ENCODE measurements around the gene STARD13.
"Not testable (repeated sequence)": the region's sequence is repeated elsewhere in the genome, so short reads cannot be mapped to it uniquely, and the experiment has no call there.

STARD13 gene

DNA sequence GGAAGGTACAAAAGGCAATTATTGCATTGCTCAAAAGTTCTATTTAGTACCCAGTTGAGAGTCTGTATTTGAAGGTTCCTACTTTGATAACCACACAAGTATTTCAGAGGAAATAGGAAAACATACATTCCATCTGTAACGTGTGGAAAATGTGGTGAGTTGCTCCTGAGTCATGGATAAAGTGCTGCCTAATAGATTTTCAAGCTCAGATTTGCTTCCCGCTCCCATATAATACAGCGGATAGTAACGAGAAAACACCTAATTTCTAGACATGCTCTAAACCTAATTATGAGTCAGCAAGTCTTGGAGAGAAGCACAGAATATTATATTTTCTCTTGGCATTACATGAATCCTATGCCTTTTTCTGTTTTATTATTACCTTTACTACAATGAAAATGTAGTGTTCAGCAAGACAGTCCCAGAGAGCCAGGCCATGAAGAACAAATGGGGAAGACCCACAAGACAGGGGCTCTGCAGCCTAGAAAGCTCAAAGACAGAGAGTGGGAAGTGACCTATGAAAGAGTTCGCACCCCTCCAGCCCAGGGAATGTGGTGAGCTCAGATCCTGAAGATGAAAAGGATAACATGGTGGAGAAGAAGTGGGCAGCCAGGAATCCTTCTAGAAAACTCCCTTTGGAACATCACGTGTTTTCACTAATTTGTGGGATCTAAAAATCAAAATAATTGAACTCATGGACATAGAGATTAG lies 116.1 kb downstream of the STARD13 start:
- DNase-seq = no peak

DNA sequence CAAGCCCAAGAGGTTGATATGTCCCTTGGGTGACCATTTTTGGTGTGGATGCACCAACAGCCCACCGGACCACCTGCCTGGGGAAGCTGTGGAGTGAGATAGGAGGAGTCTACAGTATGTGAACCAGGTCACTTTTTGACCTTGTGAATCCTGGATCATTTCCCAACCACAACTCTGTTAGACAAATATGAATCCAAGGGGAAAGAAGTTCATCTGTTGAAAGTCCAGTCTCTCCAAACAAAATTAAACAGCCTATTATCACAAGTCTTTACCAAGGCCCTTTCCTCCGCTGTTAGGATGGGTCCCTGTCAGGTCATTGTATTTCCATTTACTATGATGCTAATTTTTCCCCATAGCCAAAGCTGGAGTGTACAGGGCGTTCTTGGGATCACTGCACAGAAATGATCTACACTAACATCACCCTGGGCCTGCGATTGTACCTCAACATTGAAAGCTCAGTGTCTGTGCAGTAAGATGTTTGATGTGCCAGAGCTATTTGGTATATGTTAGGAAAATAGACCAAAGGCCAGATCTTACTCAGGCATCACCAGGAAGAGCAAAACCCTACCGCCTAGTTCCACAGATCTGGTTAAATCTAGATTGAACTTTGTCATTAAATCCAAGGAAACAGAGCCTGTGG lies 117.1 kb downstream of the STARD13 start:
- no peak for DNase-seq

DNA sequence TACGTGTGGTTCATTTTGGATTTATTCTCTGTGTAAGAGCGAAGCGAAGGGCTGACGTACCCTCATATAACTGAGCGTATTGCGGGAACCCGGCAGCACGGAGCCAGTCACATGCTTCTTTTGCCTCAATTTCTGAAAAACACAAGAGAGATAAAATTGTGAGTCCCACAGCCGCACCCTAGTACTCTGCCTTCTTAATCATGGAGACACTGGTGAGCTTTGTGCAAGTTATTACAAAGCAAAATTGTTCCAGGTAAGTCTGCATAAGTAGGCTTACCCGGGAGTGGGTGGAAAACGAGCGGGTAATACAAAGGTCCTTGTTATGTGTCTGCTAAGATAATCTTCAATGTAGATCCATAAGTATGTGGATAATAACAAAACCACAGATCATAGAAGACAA lies 118.1 kb downstream of the STARD13 start:
- no peak for DNase-seq

DNA sequence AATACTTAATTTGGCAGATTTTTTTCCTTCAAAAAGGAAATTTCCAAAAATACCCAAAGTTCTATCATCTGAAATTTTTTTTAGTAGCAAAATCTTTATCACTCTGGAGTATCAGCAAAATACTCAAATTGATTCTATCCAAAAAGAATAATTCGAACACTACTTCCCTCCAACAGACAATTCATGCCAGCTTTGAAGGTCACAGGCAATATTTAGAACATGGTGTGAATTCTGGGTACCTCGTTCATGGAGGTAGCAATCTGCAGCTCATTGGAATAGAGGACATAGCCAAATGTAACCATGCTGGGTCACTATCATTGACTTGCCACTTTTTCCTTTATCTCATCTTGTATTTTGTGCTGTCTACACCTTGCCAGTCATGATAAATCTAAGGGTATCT lies 119.8 kb downstream of the STARD13 start:
- DNase-seq = no peak

DNA sequence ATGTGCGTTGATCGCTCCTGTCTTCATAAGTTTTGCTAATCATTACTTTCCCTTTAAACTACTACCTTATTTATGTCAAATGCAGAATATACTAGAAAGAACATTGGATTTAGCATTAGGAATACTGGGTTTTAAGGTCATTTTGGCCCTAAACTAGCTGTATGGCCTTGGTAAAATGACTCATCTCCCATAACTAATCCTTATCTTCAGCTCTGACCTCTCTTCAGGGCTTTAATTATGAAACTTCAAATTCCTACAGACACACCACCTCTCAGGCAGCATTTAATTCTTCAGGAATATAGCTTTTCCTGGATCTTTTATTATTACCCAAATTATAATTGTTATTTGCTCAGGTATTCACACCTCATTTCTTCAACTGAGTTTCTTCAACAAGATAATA lies 121.2 kb downstream of the STARD13 start:
- no peak for DNase-seq

DNA sequence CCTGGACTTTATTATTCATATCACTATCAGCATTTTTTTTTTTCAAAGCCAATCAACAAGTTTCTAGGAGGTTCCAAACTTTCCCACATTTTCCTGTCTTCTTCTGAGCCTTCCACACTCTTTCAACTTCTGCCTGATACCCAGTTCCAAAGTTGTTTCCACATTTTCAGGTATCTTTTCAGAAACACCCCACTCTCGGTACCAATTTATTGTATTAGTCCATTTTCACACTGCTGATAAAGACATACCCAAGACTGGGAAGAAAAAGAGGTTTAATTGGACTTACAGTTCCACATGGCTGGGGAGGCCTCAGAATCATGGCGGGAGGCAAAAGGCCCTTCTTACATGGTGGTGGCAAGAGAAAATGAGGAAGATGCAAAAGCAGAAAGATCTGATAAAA lies 122.8 kb downstream of the STARD13 start:
- DNase-seq = not testable (repeated sequence)

DNA sequence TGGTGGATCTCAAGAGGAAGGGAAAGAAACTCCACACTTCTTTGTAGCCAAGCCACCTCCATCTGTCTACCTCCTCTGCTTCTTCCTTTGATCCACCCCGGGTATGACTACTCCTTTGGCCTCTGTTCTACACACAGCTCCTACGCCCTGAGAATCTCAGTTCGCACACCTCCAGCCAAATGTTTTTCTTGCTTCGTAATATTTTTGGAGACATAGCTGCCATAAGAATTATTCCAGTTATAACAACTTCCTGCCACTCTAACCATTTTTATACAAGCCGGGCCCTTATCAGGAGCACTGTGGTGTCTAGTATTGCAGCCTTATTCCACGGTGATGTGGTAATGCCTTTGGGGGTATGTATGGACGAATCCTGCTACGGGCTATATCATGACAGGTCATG lies 126.7 kb downstream of the STARD13 start:
- no peak for DNase-seq

DNA sequence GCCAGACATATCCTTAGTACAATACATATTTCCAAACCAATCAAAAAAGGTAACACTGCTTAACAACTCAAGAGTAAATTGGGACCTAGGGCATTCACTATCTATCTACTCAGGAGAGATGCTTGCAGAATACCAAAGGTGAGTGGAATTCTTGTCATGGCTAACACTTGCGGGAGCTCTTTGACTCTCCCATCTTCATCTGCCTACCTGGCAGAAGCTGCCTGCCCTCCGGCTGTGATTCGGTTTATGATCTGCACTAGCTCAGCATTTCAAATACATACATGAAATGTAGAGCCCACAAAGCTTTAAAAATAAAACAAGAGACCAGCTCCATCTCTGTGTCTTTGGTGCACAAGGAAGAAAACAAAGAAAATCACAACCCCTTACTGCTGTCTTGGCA lies 127.3 kb downstream of the STARD13 start:
- no peak for DNase-seq

DNA sequence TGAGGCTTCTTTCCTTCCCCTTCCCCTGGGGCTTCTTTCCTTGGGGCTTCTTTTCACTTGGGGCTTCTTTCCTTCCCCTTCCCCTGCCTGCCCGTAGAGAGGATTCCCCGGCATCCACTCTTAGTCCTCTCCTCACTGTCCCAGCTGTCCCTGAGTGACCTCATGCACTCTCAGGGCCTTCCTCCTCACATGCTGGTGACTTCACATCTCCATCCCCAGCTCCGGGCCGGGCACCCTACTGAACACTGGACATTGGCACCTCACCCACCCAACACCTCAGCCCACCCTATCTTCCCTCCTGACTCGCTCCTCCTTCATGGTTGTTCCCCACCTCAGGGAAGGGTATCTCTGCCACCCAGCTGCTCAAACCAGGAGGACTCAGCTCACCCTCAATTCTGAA lies 130.6 kb downstream of the STARD13 start:
- DNase-seq = no peak

DNA sequence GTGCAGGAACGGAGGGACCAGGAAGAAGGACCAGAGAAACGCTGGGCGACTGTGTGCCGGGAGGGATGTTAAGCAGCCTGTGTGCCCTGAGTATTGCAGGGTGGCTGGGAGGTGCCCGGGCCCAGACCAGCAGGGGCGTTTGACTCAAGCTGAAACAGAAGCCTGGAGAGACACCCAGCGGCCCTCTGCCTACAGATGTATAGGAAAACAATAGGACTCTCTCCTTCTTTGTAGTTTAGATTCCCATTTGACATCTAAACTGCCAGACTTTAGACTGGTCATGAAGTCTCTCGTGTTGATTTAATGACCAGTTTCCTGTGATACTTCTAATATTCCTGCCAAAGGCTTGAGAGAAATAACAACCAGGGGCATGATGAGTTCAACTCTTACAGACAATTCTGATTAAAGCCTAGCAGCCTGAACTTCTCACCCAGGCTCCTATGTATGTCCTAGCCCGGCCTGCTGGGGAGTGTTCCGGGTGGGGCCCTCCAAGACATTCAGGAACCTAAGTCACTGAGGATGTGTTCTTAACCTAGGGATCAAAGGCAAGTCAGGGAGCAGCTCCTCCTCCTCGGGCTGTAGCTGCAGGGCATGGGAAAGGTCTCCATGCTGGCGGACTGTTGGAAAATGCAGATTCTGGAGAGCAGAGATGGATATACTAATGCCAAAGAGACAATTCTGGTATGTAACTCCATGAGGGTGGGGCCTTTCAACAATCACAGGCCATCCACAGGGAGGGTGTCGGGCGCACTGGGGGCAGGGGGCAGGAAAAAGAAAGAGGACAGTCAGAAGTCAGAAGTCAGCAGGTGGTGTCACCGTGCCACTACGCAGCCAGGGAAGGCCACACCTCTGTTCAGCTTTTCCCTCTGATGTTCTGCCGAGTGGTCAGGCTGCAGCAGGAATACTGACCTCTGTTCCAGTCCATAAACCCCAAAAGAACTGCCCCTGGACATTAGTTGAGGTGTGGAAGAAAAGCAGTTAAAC lies 131.8 kb downstream of the STARD13 start:
- no peak for DNase-seq

DNA sequence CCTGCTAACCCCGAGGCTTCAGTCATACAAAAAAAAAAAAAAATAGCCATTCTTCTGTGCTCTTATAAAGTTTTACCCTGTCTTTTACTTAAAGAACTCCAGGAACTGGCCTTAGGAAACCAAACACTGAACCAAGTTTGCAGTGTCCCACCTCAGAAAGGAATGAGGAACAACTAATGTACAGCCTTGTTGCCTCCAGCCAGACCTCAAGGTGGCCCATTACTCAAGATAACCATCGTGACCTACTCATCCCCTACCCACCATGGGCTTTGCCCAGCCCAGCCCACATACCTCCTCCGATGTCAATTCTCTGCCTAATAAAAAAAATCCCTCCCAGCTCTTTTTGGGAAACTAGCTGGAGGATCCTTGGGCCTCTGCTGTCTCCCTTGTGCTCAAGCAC lies 133.2 kb downstream of the STARD13 start:
- no peak for DNase-seq

DNA sequence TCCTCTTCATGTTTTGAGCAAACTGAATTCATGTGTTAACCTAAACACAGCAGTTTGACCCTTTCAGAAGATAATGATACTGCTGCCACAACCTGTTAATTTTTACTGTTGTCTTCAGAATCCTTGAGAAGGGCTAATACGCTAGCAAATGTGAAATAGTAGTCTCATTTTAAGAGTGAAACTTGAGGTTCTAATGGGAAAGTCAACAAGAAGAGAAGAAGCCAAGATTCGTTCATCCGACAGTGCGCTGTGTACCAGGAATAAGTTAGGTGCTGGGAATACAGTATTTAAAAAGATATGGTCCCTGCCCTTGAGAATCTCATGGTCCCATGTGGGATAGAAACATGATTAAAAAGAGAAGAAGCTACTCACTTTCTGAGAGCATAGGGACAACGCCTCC lies 134.9 kb downstream of the STARD13 start:
- DNase-seq = no peak

DNA sequence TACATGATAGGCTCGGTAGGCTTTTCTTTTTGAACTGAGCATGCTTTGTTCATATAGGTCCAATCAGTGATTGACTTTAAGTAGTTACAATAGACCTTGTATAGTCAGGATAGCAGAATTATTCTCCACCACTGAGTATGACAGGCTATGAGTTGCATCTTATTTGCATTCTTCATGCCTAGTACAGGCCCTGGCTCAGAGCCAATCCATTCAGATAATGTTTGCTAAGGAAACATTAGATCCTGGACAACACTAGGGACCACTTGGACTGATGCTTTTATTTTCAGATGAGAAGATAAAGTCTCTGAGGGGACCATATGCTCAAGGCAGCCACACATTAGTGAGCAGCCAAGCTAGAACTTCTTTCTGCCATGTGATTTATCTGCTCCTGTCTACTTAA lies 135.4 kb downstream of the STARD13 start:
- no peak for DNase-seq

DNA sequence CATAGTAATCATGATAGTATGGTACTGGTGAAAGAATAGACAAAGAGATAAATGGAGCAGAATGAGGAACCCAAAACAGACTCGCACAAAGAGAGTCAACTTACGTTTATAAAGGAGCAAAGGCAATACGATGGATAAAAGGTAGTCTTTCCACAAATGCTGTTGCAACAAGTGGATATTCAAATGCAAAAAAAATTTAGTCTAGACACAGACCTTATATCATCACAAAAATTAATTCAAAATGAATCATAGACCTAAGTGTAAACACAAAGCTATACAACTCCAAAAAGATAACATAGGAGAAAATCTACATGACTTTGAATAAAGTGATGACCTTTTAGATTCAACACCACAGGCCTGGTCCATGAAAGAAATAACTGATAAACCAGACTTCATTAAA lies 137.7 kb downstream of the STARD13 start:
- no peak for DNase-seq

DNA sequence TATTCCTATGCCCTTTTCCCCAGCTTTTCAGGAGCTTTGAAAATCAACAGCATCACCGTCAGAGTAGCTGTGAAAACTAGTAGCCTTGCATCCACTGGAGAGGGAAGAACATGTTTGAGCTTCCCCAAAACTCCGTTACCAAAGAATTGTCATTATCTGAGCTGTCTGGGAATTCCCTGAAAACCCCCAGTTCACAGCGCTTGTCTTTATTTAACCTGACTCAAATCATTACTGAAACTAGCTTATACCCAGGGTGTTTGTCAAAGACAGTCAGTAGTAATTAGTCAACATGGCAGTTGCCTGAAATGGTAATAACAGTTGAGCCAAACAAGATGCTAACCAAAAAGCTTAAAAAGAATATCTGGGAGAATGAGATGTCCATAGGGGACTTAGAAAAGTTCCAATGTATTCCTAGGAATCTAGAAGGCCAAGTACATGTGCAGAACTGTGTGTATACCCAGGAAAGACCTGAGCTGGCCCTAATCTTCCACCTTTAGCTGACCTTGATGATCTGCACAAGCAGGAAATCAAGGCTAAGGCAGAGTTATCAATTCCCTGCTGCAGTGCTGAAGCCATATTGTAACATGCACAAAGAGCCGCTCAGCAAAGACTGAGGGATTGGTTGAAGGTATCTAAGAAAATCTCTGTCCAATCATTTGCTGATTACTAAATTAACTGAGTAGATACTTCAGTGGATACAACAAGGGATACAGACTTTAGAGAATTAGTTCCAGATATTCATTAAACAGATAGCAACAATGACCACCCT lies 138.5 kb downstream of the STARD13 start:
- no peak for DNase-seq

DNA sequence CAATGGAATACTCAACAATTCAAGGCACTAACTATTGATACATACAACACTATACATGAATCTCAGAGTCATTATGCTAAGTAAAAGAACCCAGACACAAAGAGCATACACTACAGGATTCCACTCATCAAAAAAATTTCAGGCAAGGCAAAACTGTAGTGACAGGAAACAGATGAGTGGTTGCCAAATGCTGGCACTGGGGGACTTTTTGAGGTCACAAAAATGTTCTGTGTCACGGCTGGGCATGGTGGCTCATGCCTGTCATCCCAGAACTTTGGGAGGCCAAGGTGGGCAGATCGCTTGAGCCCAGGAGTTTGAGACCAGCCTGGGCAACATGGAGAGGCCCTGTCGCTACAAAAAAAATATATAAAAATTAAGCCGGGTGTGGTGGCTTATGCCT lies 139.9 kb downstream of the STARD13 start:
- no peak for DNase-seq

DNA sequence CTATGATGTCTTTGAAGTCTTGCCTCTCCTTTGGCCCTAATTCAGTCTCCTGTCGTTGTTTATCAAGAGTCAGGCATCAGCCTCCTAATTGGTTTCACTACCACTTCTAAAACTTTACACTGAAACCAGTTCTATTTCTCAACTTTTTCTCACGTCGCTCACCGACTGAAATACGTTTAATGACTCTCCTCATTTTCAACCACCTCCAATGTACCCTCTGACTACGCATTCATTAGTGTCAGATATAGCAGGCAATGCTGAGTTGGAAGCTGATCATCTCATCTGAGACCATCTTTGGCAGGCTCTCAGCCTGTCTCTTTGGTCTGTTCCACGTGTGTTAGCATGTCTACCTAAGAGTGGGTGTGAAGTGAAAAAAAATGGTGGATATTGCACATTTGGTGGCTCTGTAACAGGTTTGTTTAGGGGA lies 141.2 kb downstream of the STARD13 start:
- DNase-seq = no peak

DNA sequence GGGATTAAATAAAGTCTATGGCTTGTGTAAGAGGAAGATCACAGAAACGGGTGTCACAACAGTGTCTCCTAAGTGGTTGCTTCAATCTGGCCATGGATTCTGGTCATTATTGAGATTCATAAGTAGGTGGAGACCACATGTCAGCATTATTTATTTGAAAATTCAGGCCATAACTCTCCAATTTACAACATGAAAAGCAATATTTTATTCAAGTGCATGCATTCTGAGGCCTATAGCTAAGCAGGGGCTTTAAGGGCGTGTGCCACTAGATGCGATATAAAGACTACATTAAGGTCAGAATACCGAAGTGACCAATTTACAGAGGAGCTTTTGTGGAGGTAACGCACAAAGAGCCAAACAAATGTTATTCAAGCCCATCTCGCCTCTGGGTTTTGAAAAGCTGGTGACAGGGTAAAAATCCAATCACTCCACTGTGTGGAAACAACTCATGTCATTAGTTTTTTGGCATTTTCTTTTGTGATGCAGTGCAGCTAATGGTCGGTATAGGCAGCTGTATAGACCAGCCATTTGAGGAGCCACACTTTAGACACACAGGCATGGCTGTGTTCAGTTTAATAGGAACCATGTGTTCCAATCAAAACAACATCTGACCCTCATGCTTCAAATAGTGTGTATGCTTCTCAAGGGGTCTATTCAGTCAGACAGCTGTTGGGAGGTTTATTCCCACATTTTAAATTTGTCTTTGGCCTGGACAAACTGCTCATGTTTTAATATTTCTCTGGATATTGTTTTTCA lies 145.6 kb downstream of the STARD13 start:
- DNase-seq = no peak

DNA sequence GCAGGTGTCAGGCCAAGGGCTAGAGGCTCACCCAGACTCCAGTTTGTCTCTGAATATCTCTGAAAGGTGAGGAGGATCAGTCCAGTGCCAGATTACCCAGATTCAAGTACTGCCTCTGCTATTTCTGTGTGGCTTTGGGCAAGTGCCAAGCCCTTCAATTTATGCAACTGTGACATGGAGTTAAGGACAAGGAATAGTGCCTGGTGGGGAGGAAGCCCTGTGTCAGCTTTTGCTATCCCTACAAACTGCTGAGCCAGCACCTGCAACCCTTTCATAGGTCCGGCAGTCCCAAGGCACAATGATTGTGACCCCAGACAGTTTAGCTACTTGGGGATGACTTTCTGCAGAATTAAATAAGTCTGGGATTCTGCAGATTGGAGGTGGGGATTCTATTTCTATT lies 146.4 kb downstream of the STARD13 start:
- DNase-seq = no peak

DNA sequence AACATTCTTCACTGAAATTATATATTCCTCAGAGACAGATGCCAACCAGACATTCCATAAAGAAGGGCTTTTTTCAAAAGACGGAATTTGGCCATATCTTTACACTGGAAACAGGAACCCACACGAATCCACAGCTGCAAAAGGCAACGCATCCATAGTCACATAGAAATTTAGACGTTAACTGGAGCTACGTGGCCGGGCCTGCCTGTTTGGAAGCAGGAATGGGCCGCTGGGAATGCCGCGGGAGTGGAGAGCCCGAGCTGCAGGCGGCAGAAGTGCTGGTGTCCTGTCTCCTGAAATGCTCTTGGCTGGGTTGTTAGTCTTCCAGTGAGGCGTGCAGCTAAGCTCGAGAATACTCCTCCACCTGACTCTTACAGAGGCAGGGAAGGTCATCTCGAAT lies 147.1 kb downstream of the STARD13 start:
- no peak for DNase-seq

DNA sequence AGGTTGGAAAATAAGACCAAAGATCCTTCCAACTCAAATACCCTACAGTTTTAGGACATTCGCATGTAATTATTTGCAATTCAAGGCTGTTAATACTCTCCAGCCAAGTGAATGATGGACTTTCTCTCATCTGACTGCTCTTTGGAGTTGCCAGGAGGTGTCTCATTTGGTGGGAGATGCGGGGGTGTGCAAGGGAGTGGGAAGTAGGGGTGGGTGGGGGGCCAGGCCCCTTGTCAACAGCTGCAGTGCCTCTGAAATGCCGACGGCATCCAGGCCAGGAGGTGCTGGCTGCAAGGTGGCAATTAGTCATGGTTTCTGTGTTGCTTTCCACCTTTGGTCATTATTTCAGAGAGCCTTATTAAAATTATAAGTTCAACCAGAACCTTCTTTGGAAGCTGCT lies 147.8 kb downstream of the STARD13 start:
- no peak for DNase-seq

DNA sequence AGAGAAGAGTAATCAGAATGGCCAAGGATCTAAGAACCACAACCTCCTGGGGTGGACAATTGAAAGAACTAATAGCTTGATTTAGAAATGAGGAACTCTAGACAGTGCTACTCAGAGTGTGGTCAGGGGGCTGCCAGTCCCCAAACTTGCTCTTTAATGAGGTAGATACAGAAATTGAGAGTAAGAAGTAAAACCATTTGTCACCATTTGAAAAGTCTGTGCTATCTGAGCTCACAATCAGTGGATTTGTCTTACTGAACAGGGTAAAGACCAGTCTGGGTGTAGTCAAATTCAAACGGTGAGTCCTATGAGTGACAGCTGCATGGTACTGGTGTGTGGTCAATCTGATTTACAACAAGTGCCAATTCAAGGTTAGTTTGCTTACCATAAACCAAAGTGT lies 150.5 kb downstream of the STARD13 start:
- no peak for DNase-seq

All from bone marrow (tissue), 2 donors.